Liver (tissue), 9 donors: Measurements from ENCODE around the gene MYOG. TPM values are rescaled to one million over a fixed set of nuclear protein-coding genes. Genes with fewer than 3 reads are reported as not detected.

Experiments used
- DNase-seq: peaks from one replicate; pipeline ENCODE4 v3.0.0-alpha.2; 2017; ENCODE audit warnings: low spot score
- H3K27ac ChIP-seq, 2 donors: one replicate each; pipeline ENCODE4 v1.7.0; 2013; ENCODE audit warnings: inconsistent platforms in 2 of 2, low read length in 2 of 2, control low read depth in 1 of 2, low read depth in 1 of 2, mild to moderate bottlenecking in 1 of 2
- H3K27me3 ChIP-seq, 4 donors: one replicate each; pipeline versions ENCODE4 v1.6.1 to v1.7.0; 2013; ENCODE audit warnings: low read length in 3 of 4, inconsistent platforms in 1 of 4, mild to moderate bottlenecking in 1 of 4, moderate library complexity in 1 of 4; ENCODE audit not compliant: control insufficient read depth in 4 of 4, insufficient read depth in 4 of 4
- H3K36me3 ChIP-seq, 4 donors: one replicate each; pipeline versions ENCODE4 v1.6.1 to v1.7.0; 2013; ENCODE audit warnings: low read length in 3 of 4, mild to moderate bottlenecking in 3 of 4, low read depth in 1 of 4, moderate library complexity in 1 of 4; ENCODE audit not compliant: control insufficient read depth in 4 of 4, insufficient read depth in 3 of 4
- H3K4me1 ChIP-seq, 4 donors: one replicate each; pipeline versions ENCODE4 v1.6.1 to v1.7.0; 2013; ENCODE audit warnings: low read length in 3 of 4, mild to moderate bottlenecking in 3 of 4, moderate library complexity in 1 of 4; ENCODE audit not compliant: control insufficient read depth in 4 of 4, insufficient read depth in 4 of 4
- H3K4me3 ChIP-seq, 3 donors: one replicate each; pipeline versions ENCODE4 v1.6.1 to v1.7.0; 2013; ENCODE audit warnings: low read length in 3 of 3, control low read depth in 1 of 3, low read depth in 1 of 3, mild to moderate bottlenecking in 1 of 3
- H3K9ac ChIP-seq, 2 donors: one replicate each; pipeline ENCODE4 v1.7.0; 2013; ENCODE audit warnings: low read length in 2 of 2, mild to moderate bottlenecking in 2 of 2, moderate library complexity in 2 of 2, control low read depth in 1 of 2, low read depth in 1 of 2
- H3K9me3 ChIP-seq, 4 donors: one replicate each; pipeline versions ENCODE4 v1.6.1 to v1.7.0; 2013; ENCODE audit warnings: low read length in 3 of 4; ENCODE audit not compliant: control insufficient read depth in 4 of 4
- EGR1 ChIP-seq, 2 donors: IDR thresholded peaks; 2 replicates each; pipeline ENCODE4 v1.6.1; 2016 to 2018; ENCODE audit warnings: antibody characterized with exemption in 2 of 2, low read depth in 2 of 2
- FOXA1 ChIP-seq: IDR thresholded peaks from 2 replicates; pipeline ENCODE4 v1.6.1; 2016; ENCODE audit warnings: antibody characterized with exemption
- FOXA2 ChIP-seq: IDR thresholded peaks from 2 replicates; pipeline ENCODE4 v1.6.1; 2016; ENCODE audit warnings: antibody characterized with exemption
- GABPA ChIP-seq, 2 donors: IDR thresholded peaks in 1 of 2; conservative IDR thresholded peaks in 1 of 2; 2 replicates each; pipeline ENCODE4 v1.6.1; 2016; ENCODE audit warnings: antibody characterized with exemption in 2 of 2, mild to moderate bottlenecking in 1 of 2, moderate library complexity in 1 of 2
- HNF4A ChIP-seq, 2 donors: conservative IDR thresholded peaks; 2 replicates each; pipeline ENCODE4 v1.6.1; 2016; ENCODE audit warnings: antibody characterized with exemption in 2 of 2, mild to moderate bottlenecking in 2 of 2
- HNF4G ChIP-seq: IDR thresholded peaks from 2 replicates; pipeline ENCODE4 v1.6.1; 2016; ENCODE audit warnings: antibody characterized with exemption
- JUND ChIP-seq, 2 donors: IDR thresholded peaks; 2 replicates each; pipeline ENCODE4 v1.6.1; 2016; ENCODE audit warnings: antibody characterized with exemption in 2 of 2
- NR2F2 ChIP-seq: IDR thresholded peaks from 2 replicates; pipeline ENCODE4 v1.6.1; 2016; ENCODE audit warnings: antibody characterized with exemption
- RAD21 ChIP-seq, 2 donors: IDR thresholded peaks; 2 replicates each; pipeline ENCODE4 v1.6.1; 2016; ENCODE audit warnings: antibody characterized with exemption in 2 of 2, mild to moderate bottlenecking in 2 of 2
- RXRA ChIP-seq, 2 donors: IDR thresholded peaks; 2 replicates each; pipeline ENCODE4 v1.6.1; 2017 to 2018; ENCODE audit warnings: antibody characterized with exemption in 2 of 2, mild to moderate bottlenecking in 1 of 2
- SP1 ChIP-seq: IDR thresholded peaks from 2 replicates; pipeline ENCODE4 v1.6.1; 2018; ENCODE audit warnings: antibody characterized with exemption, mild to moderate bottlenecking
- TAF1 ChIP-seq: conservative IDR thresholded peaks from 2 replicates; pipeline ENCODE4 v1.6.1; 2016; ENCODE audit warnings: antibody characterized with exemption, mild to moderate bottlenecking
- YY1 ChIP-seq: IDR thresholded peaks from 2 replicates; pipeline ENCODE4 v1.6.1; 2016; ENCODE audit warnings: antibody characterized with exemption, mild to moderate bottlenecking
- WGBS: extraction: QIAGEN DNeasy Blood & Tissue Kit; methylation state at CpG from one replicate; pipeline ENCODE4 v1.1.7; 2013; 5-methylcytosine and 5-hydroxymethylcytosine counted together
- polyA plus RNA-seq, 2 donors: library from polyadenylated mRNA; stranded (reverse) in 1 of 2; unstranded in 1 of 2; fragments of 200-250 nt in 1 of 2; fragments of >200 nt in 1 of 2; fragmentation: Nextera tagmentation in 1 of 2; extraction: Ambion mirVana in 1 of 2; gene quantifications; one replicate each; pipeline versions ENCODE4 v1.2.1 to v1.2.3, GENCODE V29; 2013 to 2015
- total RNA-seq, 2 donors: library from RNA; depleted of rRNA; stranded (reverse); fragments of >200 nt; gene quantifications; one replicate each; pipeline ENCODE4 v1.2.3, GENCODE V29; 2014
- TF ChIP-seq, protein P1 (sequence below): IDR thresholded peaks from 2 replicates; pipeline ENCODE4 v1.6.1; 2016; ENCODE audit warnings: antibody characterized with exemption
- TF ChIP-seq, protein P2 (sequence below): IDR thresholded peaks from 2 replicates; pipeline ENCODE4 v1.6.1; 2016; ENCODE audit warnings: antibody characterized with exemption, mild to moderate bottlenecking
- TF ChIP-seq, protein P3 (sequence below): IDR thresholded peaks from 2 replicates; pipeline ENCODE4 v1.6.1; 2016; ENCODE audit warnings: antibody characterized with exemption
- TF ChIP-seq, protein P4 (sequence below): fragments of 150-350 bp; IDR thresholded peaks from 2 replicates; pipeline ENCODE4 v1.5.1; 2017; ENCODE audit warnings: improper control_type of control experiment, low read depth, low read length; ENCODE audit not compliant: missing input control
- TF ChIP-seq, protein P5 (sequence below): IDR thresholded peaks from 2 replicates; pipeline ENCODE4 v1.6.1; 2016; ENCODE audit warnings: antibody characterized with exemption
- donor health status: healthy.
- donor health status: healthy.
- donor health status: healthy.
- donor health status: healthy.
- donor health status: healthy.

MYOG gene
- total and polyA plus RNA-seq, 4 donors: not detected

DNA sequence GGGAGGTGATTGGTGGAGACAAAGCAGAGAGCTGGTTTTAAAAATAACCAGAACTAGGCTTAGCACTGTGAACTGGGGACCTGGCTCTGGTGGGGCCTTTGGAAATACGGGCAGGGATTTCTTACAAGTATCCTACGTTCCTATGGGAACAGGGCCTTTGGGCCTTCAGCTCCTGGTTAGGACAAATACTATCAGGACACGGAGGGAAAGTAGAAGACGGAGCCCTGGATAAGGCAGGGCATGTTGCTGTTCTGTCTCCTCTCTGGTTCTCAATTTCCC lies 5.3 kb upstream of the MYOG start:
- DNase-seq: no peak
- H3K4me1 ChIP-seq: no peaks in the 10 kb centered on the region
- peaks cover 0 to 14% (median 6%) of the 10 kb centered on the region in 4 donors for H3K9me3 ChIP-seq
- TF ChIP-seq, protein P1, sequence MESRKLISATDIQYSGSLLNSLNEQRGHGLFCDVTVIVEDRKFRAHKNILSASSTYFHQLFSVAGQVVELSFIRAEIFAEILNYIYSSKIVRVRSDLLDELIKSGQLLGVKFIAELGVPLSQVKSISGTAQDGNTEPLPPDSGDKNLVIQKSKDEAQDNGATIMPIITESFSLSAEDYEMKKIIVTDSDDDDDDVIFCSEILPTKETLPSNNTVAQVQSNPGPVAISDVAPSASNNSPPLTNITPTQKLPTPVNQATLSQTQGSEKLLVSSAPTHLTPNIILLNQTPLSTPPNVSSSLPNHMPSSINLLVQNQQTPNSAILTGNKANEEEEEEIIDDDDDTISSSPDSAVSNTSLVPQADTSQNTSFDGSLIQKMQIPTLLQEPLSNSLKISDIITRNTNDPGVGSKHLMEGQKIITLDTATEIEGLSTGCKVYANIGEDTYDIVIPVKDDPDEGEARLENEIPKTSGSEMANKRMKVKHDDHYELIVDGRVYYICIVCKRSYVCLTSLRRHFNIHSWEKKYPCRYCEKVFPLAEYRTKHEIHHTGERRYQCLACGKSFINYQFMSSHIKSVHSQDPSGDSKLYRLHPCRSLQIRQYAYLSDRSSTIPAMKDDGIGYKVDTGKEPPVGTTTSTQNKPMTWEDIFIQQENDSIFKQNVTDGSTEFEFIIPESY: no peak
- no peak for TF ChIP-seq HNF4G
- no peak for TF ChIP-seq GABPA (IDR thresholded peaks at IDR 0.05 in 1 of 2, conservative IDR thresholded peaks at IDR 0.05 in 1 of 2)
- no peak for TF ChIP-seq JUND (IDR thresholded peaks at IDR 0.05)
- TF ChIP-seq RXRA (IDR thresholded peaks at IDR 0.05): no peak
- no peak for TF ChIP-seq EGR1 (IDR thresholded peaks at IDR 0.05; ENCODE audit: low read depth in 2 of 2)
- TF ChIP-seq, protein P2, sequence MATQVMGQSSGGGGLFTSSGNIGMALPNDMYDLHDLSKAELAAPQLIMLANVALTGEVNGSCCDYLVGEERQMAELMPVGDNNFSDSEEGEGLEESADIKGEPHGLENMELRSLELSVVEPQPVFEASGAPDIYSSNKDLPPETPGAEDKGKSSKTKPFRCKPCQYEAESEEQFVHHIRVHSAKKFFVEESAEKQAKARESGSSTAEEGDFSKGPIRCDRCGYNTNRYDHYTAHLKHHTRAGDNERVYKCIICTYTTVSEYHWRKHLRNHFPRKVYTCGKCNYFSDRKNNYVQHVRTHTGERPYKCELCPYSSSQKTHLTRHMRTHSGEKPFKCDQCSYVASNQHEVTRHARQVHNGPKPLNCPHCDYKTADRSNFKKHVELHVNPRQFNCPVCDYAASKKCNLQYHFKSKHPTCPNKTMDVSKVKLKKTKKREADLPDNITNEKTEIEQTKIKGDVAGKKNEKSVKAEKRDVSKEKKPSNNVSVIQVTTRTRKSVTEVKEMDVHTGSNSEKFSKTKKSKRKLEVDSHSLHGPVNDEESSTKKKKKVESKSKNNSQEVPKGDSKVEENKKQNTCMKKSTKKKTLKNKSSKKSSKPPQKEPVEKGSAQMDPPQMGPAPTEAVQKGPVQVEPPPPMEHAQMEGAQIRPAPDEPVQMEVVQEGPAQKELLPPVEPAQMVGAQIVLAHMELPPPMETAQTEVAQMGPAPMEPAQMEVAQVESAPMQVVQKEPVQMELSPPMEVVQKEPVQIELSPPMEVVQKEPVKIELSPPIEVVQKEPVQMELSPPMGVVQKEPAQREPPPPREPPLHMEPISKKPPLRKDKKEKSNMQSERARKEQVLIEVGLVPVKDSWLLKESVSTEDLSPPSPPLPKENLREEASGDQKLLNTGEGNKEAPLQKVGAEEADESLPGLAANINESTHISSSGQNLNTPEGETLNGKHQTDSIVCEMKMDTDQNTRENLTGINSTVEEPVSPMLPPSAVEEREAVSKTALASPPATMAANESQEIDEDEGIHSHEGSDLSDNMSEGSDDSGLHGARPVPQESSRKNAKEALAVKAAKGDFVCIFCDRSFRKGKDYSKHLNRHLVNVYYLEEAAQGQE: no peak
- no peak for TF ChIP-seq FOXA1
- no peak for TF ChIP-seq HNF4A (conservative IDR thresholded peaks at IDR 0.05)
- no peak for TF ChIP-seq NR2F2
- no peak for TF ChIP-seq RAD21 (IDR thresholded peaks at IDR 0.05)
- TF ChIP-seq FOXA2: no peak
- TF ChIP-seq YY1: no peak
- TF ChIP-seq, protein P3, sequence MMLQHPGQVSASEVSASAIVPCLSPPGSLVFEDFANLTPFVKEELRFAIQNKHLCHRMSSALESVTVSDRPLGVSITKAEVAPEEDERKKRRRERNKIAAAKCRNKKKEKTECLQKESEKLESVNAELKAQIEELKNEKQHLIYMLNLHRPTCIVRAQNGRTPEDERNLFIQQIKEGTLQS: no peak
- TF ChIP-seq TAF1: no peak
- no peak overlapping the region for H3K4me3 ChIP-seq
- no peak overlapping the region for H3K27ac ChIP-seq
- no peaks in the 10 kb centered on the region for H3K27me3 ChIP-seq
- WGBS: 94% methylated on average over 4 of the region's 4 CpGs
- no peaks in the 10 kb centered on the region for H3K36me3 ChIP-seq
- no peak overlapping the region for H3K9ac ChIP-seq

DNA sequence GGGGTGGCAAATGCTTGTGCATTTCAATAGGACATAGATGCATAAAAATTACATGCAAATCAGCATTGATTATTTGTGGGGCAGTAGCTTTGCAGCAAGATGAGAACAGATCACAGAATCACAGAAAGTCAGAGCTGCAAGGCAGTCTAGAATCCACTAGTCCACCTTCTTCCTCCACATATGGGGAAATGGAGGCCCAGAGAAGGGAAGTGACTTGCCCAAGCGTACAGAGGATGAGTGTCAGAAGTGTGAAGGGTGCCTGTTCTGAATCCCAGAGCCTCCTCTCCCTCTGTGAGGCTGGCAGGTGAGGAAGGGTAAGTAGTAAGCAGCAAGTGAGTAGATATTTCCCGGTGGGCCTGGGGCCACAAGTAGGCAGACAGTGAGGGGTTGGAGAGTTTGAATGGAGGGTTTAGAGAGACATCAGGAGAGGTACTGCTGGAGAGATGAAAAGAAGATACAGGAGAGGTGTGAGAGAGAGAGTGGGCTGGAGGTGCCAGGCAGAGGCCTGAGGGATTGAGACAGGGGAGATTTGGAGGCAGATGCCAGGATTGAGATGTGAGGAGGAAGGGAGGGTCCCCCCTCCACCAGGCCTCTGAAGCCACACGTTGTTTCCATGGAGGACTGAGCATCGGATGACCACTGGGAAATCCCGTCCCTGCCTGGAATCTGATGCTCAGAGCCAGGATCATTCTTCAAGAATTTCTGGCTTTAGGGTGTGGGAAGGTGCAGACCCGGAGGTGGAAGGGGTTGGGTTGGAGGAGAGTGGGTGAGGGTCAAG lies 4.8 kb upstream of the MYOG start:
- Histone ChIP-seq H3K9ac (no peak overlapping the region), H3K27ac (no peak overlapping the region), H3K36me3 (no peaks in the 10 kb centered on the region), H3K4me1 (no peaks in the 10 kb centered on the region), H3K9me3 (peaks cover 0 to 9% (median 6%) of the 10 kb centered on the region in 4 donors), H3K4me3 (no peak overlapping the region), H3K27me3 (no peaks in the 10 kb centered on the region)
- WGBS: 84% methylated on average over 6 of the region's 6 CpGs
- TF ChIP-seq HNF4A (conservative IDR thresholded peaks at IDR 0.05): no peak
- TF ChIP-seq, protein P4, sequence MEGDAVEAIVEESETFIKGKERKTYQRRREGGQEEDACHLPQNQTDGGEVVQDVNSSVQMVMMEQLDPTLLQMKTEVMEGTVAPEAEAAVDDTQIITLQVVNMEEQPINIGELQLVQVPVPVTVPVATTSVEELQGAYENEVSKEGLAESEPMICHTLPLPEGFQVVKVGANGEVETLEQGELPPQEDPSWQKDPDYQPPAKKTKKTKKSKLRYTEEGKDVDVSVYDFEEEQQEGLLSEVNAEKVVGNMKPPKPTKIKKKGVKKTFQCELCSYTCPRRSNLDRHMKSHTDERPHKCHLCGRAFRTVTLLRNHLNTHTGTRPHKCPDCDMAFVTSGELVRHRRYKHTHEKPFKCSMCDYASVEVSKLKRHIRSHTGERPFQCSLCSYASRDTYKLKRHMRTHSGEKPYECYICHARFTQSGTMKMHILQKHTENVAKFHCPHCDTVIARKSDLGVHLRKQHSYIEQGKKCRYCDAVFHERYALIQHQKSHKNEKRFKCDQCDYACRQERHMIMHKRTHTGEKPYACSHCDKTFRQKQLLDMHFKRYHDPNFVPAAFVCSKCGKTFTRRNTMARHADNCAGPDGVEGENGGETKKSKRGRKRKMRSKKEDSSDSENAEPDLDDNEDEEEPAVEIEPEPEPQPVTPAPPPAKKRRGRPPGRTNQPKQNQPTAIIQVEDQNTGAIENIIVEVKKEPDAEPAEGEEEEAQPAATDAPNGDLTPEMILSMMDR: no peak
- TF ChIP-seq TAF1: no peak
- TF ChIP-seq, protein P2: no peak
- TF ChIP-seq, protein P5, sequence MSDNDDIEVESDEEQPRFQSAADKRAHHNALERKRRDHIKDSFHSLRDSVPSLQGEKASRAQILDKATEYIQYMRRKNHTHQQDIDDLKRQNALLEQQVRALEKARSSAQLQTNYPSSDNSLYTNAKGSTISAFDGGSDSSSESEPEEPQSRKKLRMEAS: no peak
- TF ChIP-seq FOXA2: no peak
- no peak for TF ChIP-seq RAD21 (IDR thresholded peaks at IDR 0.05)
- no peak for TF ChIP-seq GABPA (IDR thresholded peaks at IDR 0.05 in 1 of 2, conservative IDR thresholded peaks at IDR 0.05 in 1 of 2)
- no peak for TF ChIP-seq FOXA1
- no peak for TF ChIP-seq HNF4G
- no peak for TF ChIP-seq SP1
- DNase-seq: no peak
